ENCODE results near the gene TRIM40. TPM values are rescaled to one million over a fixed set of nuclear protein-coding genes. Genes with fewer than 3 reads are reported as not detected.
"Not testable (repeated sequence)": the region's sequence is repeated elsewhere in the genome, so short reads cannot be mapped to it uniquely, and the experiment has no call there.

Gene TRIM40
- total RNA-seq, 1 donor from 2014 or later = not detected

- no peak for DNase-seq (ENCODE audit: low spot score)
- no peaks in the 10 kb centered on the region for H3K36me3 Mint-ChIP-seq (ENCODE audit: low read depth)
- peaks cover 42% of the 10 kb centered on the region for H3K27me3 Mint-ChIP-seq (ENCODE audit: low read depth)
- peaks cover 2% of the 10 kb centered on the region for H3K4me1 Mint-ChIP-seq (ENCODE audit: low read depth)
- intact Hi-C loops (cut with micrococcal nuclease) = no loop called here
- H3K4me3 Mint-ChIP-seq (ENCODE audit: low read depth) = no peak overlapping the region
- H3K27ac Mint-ChIP-seq = no peak overlapping the region
- H3K9me3 Mint-ChIP-seq = no peaks in the 10 kb centered on the region
Measured at GRCh38 chr6:30122515-30122914, 13.4 kb upstream of the TRIM40 start.

- peaks cover 64% of the 10 kb centered on the region for H3K27me3 Mint-ChIP-seq (ENCODE audit: low read depth)
- no peak overlapping the region for H3K27ac Mint-ChIP-seq
- H3K9me3 Mint-ChIP-seq = no peaks in the 10 kb centered on the region
- intact Hi-C loops (cut with micrococcal nuclease) = no loop called here
- H3K4me3 Mint-ChIP-seq (ENCODE audit: low read depth) = no peak overlapping the region
- no peak for DNase-seq (ENCODE audit: low spot score)
- peaks cover 15% of the 10 kb centered on the region for H3K4me1 Mint-ChIP-seq (ENCODE audit: low read depth)
- no peaks in the 10 kb centered on the region for H3K36me3 Mint-ChIP-seq (ENCODE audit: low read depth)
Measured at GRCh38 chr6:30127238-30128093, 8.5 kb upstream of the TRIM40 start.

- Mint-ChIP-seq H3K27ac (no peak overlapping the region), H3K4me1 (ENCODE audit: low read depth) (peaks cover 13% of the 10 kb centered on the region), H3K36me3 (ENCODE audit: low read depth) (no peaks in the 10 kb centered on the region), H3K4me3 (ENCODE audit: low read depth) (no peak overlapping the region), H3K9me3 (no peaks in the 10 kb centered on the region), H3K27me3 (ENCODE audit: low read depth) (peaks cover 64% of the 10 kb centered on the region)
- intact Hi-C loops (cut with micrococcal nuclease) = loop anchor here (2.0 kb wide), 1 partner anchor 41 kb away; no protein-coding TSS in a partner anchor
- DNase-seq (ENCODE audit: low spot score) = no peak
Measured at GRCh38 chr6:30129265-30130178, 6.4 kb upstream of the TRIM40 start.

GRCh38 chr6:30130179-30130679 is 5.7 kb upstream of the TRIM40 start:
- Mint-ChIP-seq H3K4me1 (ENCODE audit: low read depth) (peaks cover 13% of the 10 kb centered on the region), H3K27me3 (ENCODE audit: low read depth) (peaks cover 62% of the 10 kb centered on the region), H3K4me3 (ENCODE audit: low read depth) (no peak overlapping the region), H3K27ac (no peak overlapping the region), H3K36me3 (ENCODE audit: low read depth) (no peaks in the 10 kb centered on the region), H3K9me3 (no peaks in the 10 kb centered on the region)
- intact Hi-C loops (cut with micrococcal nuclease) = loop anchor here (2.0 kb wide), 1 partner anchor 41 kb away; no protein-coding TSS in a partner anchor
- no peak for DNase-seq (ENCODE audit: low spot score)

GRCh38 chr6:30130887-30131862 is 4.8 kb upstream of the TRIM40 start:
- no peak overlapping the region for H3K27ac Mint-ChIP-seq
- H3K4me3 Mint-ChIP-seq (ENCODE audit: low read depth) = no peak overlapping the region
- peaks cover 69% of the 10 kb centered on the region for H3K27me3 Mint-ChIP-seq (ENCODE audit: low read depth)
- H3K4me1 Mint-ChIP-seq (ENCODE audit: low read depth) = peaks cover 18% of the 10 kb centered on the region
- no peaks in the 10 kb centered on the region for H3K9me3 Mint-ChIP-seq
- no peaks in the 10 kb centered on the region for H3K36me3 Mint-ChIP-seq (ENCODE audit: low read depth)
- DNase-seq (ENCODE audit: low spot score) = peak; percentile 56
- intact Hi-C loops (cut with micrococcal nuclease) = loop anchor here (1.0 to 2.0 kb wide), 2 partner anchors 28 to 40 kb away; no protein-coding TSS in a partner anchor

GRCh38 chr6:30131947-30132497 is 3.9 kb upstream of the TRIM40 start:
- Mint-ChIP-seq H3K36me3 (ENCODE audit: low read depth) (no peaks in the 10 kb centered on the region), H3K4me3 (ENCODE audit: low read depth) (no peak overlapping the region), H3K4me1 (ENCODE audit: low read depth) (peaks cover 21% of the 10 kb centered on the region), H3K27me3 (ENCODE audit: low read depth) (peaks cover 63% of the 10 kb centered on the region), H3K27ac (no peak overlapping the region), H3K9me3 (no peaks in the 10 kb centered on the region)
- DNase-seq (ENCODE audit: low spot score) = no peak
- intact Hi-C loops (cut with micrococcal nuclease) = loop anchor here (1.0 to 2.0 kb wide), 2 partner anchors 29 to 39 kb away; no protein-coding TSS in a partner anchor

- no peak overlapping the region for H3K27ac Mint-ChIP-seq
- no peaks in the 10 kb centered on the region for H3K36me3 Mint-ChIP-seq (ENCODE audit: low read depth)
- peaks cover 57% of the 10 kb centered on the region for H3K27me3 Mint-ChIP-seq (ENCODE audit: low read depth)
- H3K4me3 Mint-ChIP-seq (ENCODE audit: low read depth) = no peak overlapping the region
- peaks cover 16% of the 10 kb centered on the region for H3K4me1 Mint-ChIP-seq (ENCODE audit: low read depth)
- H3K9me3 Mint-ChIP-seq = no peaks in the 10 kb centered on the region
- intact Hi-C loops (cut with micrococcal nuclease) = no loop called here
- DNase-seq (ENCODE audit: low spot score) = no peak
Measured at GRCh38 chr6:30135147-30135546, 793 bp upstream of the TRIM40 start.

GRCh38 chr6:30136570-30137286 is 788 bp downstream of the TRIM40 start:
- Mint-ChIP-seq H3K27me3 (ENCODE audit: low read depth) (peaks cover 57% of the 10 kb centered on the region), H3K36me3 (ENCODE audit: low read depth) (no peaks in the 10 kb centered on the region), H3K27ac (no peak overlapping the region), H3K4me3 (ENCODE audit: low read depth) (no peak overlapping the region), H3K4me1 (ENCODE audit: low read depth) (peaks cover 13% of the 10 kb centered on the region), H3K9me3 (no peaks in the 10 kb centered on the region)
- DNase-seq (ENCODE audit: low spot score) = no peak
- intact Hi-C loops (cut with micrococcal nuclease) = no loop called here

- intact Hi-C loops (cut with micrococcal nuclease); H3K27ac Mint-ChIP-seq; H3K36me3 Mint-ChIP-seq (ENCODE audit: low read depth); H3K4me3 Mint-ChIP-seq (ENCODE audit: low read depth); DNase-seq (ENCODE audit: low spot score); H3K9me3 Mint-ChIP-seq: not testable (repeated sequence)
- Mint-ChIP-seq H3K27me3 (ENCODE audit: low read depth) (peaks cover 67% of the 10 kb centered on the region), H3K4me1 (ENCODE audit: low read depth) (peaks cover 13% of the 10 kb centered on the region)
Measured at GRCh38 chr6:30140240-30140639, 4.3 kb downstream of the TRIM40 start.

- intact Hi-C loops (cut with micrococcal nuclease) = no loop called here
- Mint-ChIP-seq H3K4me3 (ENCODE audit: low read depth) (no peak overlapping the region), H3K36me3 (ENCODE audit: low read depth) (no peaks in the 10 kb centered on the region), H3K27ac (no peak overlapping the region), H3K27me3 (ENCODE audit: low read depth) (peaks cover 56% of the 10 kb centered on the region), H3K4me1 (ENCODE audit: low read depth) (peaks cover 7% of the 10 kb centered on the region), H3K9me3 (no peaks in the 10 kb centered on the region)
- DNase-seq (ENCODE audit: low spot score) = no peak
Measured at GRCh38 chr6:30142665-30143064, 6.7 kb downstream of the TRIM40 start.

GRCh38 chr6:30143780-30144179 is 7.8 kb downstream of the TRIM40 start:
- H3K9me3 Mint-ChIP-seq = no peaks in the 10 kb centered on the region
- H3K36me3 Mint-ChIP-seq (ENCODE audit: low read depth) = no peaks in the 10 kb centered on the region
- peaks cover 46% of the 10 kb centered on the region for H3K27me3 Mint-ChIP-seq (ENCODE audit: low read depth)
- no peak overlapping the region for H3K4me3 Mint-ChIP-seq (ENCODE audit: low read depth)
- intact Hi-C loops (cut with micrococcal nuclease) = no loop called here
- DNase-seq (ENCODE audit: low spot score) = no peak
- peaks cover 7% of the 10 kb centered on the region for H3K4me1 Mint-ChIP-seq (ENCODE audit: low read depth)
- no peak overlapping the region for H3K27ac Mint-ChIP-seq
